ENCODE data around the gene ADAM29. TPM values are rescaled to one million over a fixed set of nuclear protein-coding genes. Genes with fewer than 3 reads are reported as not detected.

The ADAM29 gene
- total and polyA plus RNA-seq, 2 of the 8 experiments (the other 6 are each of a cell fraction or from before 2014, with no cell fraction given) = 0.03 TPM; not detected in 1

GRCh38 chr4:174933083-174933482 is 14.9 kb downstream of the ADAM29 start:
- H3K9ac ChIP-seq (replicated peaks in 1 of 4; ENCODE audit: extremely low read depth in 1 of 4, low read depth in 3 of 4, low read length in 3 of 4) = no peak overlapping the region
- no peak overlapping the region for H3K18ac ChIP-seq (ENCODE audit: extremely low read depth, low read length)
- no peak overlapping the region for H3K4me3 ChIP-seq (ENCODE audit: extremely low read depth in 1 of 4, insufficient read depth in 2 of 4, low read depth in 3 of 4, low read length in 4 of 4)
- no peak for DNase-seq (ENCODE audit: low read depth in 1 of 2, low spot score in 2 of 2)
- no peak overlapping the region for H2BK5ac ChIP-seq (ENCODE audit: low read depth, low read length)
- CTCF ChIA-PET (ENCODE audit: partially characterized antibody) = no interaction called here
- no peak overlapping the region for H2AFZ ChIP-seq (ENCODE audit: low read length)
- H3K9me3 ChIP-seq (ENCODE audit: insufficient read depth in 2 of 2, low read depth in 1 of 2, low read length in 1 of 2) = no peaks in the 10 kb centered on the region
- no peaks in the 10 kb centered on the region for H3K4me1 ChIP-seq (replicated peaks in 1 of 4; ENCODE audit: control insufficient read depth in 3 of 4, insufficient read depth in 4 of 4, low read length in 3 of 4)
- H2BK12ac ChIP-seq (ENCODE audit: low read depth, low read length) = no peak overlapping the region
- H3K27me3 ChIP-seq (replicated peaks in 1 of 4; ENCODE audit: control insufficient read depth in 3 of 4, extremely low read depth in 1 of 4, insufficient read depth in 3 of 4, low read length in 3 of 4) = no peaks in the 10 kb centered on the region
- no peak overlapping the region for H3K56ac ChIP-seq (replicated peaks; ENCODE audit: insufficient read length, low read depth, low read length)
- no peaks in the 10 kb centered on the region for H3K79me2 ChIP-seq (ENCODE audit: control insufficient read depth in 1 of 2, insufficient read depth in 2 of 2, low read length in 2 of 2)
- no peak overlapping the region for H2AK5ac ChIP-seq (ENCODE audit: low read depth, low read length)
- H3K79me1 ChIP-seq (ENCODE audit: low read depth, low read length) = no peaks in the 10 kb centered on the region
- no peak overlapping the region for H2BK120ac ChIP-seq (replicated peaks; ENCODE audit: low read depth, low read length)
- no peak overlapping the region for H2BK15ac ChIP-seq (ENCODE audit: low read length)
- no peak overlapping the region for H3K4ac ChIP-seq (replicated peaks; ENCODE audit: insufficient read length, low read depth, low read length)
- POLR2A ChIA-PET (ENCODE audit: partially characterized antibody) = no interaction called here
- no peaks in the 10 kb centered on the region for H3K36me3 ChIP-seq (ENCODE audit: control insufficient read depth in 2 of 4, insufficient read depth in 4 of 4, low read length in 3 of 4)
- no peak for FAIRE-seq
- no peak overlapping the region for H3K23ac ChIP-seq (ENCODE audit: insufficient read length)
- H3K4me2 ChIP-seq (ENCODE audit: insufficient read depth in 1 of 2, low read depth in 2 of 2, low read length in 2 of 2) = no peak overlapping the region
- no peak overlapping the region for H4K91ac ChIP-seq (replicated peaks; ENCODE audit: insufficient read length, low read length)
- H4K5ac ChIP-seq (ENCODE audit: insufficient read length, low read depth, low read length) = no peak overlapping the region
- no peak overlapping the region for H3K14ac ChIP-seq (ENCODE audit: insufficient read length)
- WGBS, 2 experiments (ENCODE audit: extremely low coverage in 1 of 2, insufficient coverage in 1 of 2, insufficient read length in 1 of 2, insufficient replicate concordance in 2 of 2, low coverage in 1 of 2, low lambda C conversion rate in 2 of 2, missing lambda C conversion rate in 1 of 2) = 100% methylated on average over 1 of the region's 1 CpG; no CpG with 5 or more reads in 1 of the 2 experiments
- no peak overlapping the region for H2BK20ac ChIP-seq (ENCODE audit: low read length)
- H3K23me2 ChIP-seq (ENCODE audit: low read depth, low read length) = no peaks in the 10 kb centered on the region
- H4K8ac ChIP-seq (ENCODE audit: extremely low read depth, insufficient read depth, low read length) = no peak overlapping the region
- no peaks in the 10 kb centered on the region for H4K20me1 ChIP-seq (replicated peaks in 1 of 2; ENCODE audit: control insufficient read depth in 1 of 2, insufficient read depth in 2 of 2, low read length in 2 of 2)
- no peak overlapping the region for H3K27ac ChIP-seq (ENCODE audit: low read depth, low read length)
- TF ChIP-seq SP2 (IDR thresholded peaks at IDR 0.05; ENCODE audit: low read length) (no peak), TAF7 (optimal IDR thresholded peaks at IDR 0.05; ENCODE audit: borderline replicate concordance, low read depth, low read length) (no peak), CBX8 (IDR thresholded peaks at IDR 0.05; ENCODE audit: borderline replicate concordance, low read depth, low read length) (no peak), SAP30 (IDR thresholded peaks at IDR 0.05; ENCODE audit: insufficient read depth, insufficient replicate concordance, low read length) (no peak)

Data from H1 (cell line).